ENCODE measurements around the gene AMFR. TPM values are rescaled to one million over a fixed set of nuclear protein-coding genes. Genes with fewer than 3 reads are reported as not detected.

The AMFR gene
- total and polyA plus RNA-seq, 10 of the 15 experiments (the other 5 are each of a cell fraction or from before 2014, with no cell fraction given): 8.2 to 67.6 (median 28.1) TPM

- Histone ChIP-seq H3K4me3 (no peak overlapping the region), H3K4me2 (ENCODE audit: control insufficient read depth, insufficient read depth) (no peak overlapping the region), H4K20me1 (ENCODE audit: control insufficient read depth, insufficient read depth) (no peaks in the 10 kb centered on the region), H3K79me2 (ENCODE audit: control insufficient read depth, insufficient read depth, low read length) (no peaks in the 10 kb centered on the region), H3K9me3 (replicated peaks; ENCODE audit: control insufficient read depth, insufficient read depth, low read length) (no peaks in the 10 kb centered on the region), H3K9ac (ENCODE audit: control insufficient read depth, insufficient read depth, low read length) (no peak overlapping the region), H2AFZ (ENCODE audit: control insufficient read depth, low read depth, low read length) (no peak overlapping the region), H3K27ac (ENCODE audit: control insufficient read depth, insufficient read depth) (no peak overlapping the region), H3K27me3 (replicated peaks in 1 of 2; ENCODE audit: control insufficient read depth in 2 of 2, insufficient read depth in 2 of 2, low read length in 1 of 2) (no peaks in the 10 kb centered on the region), H3K4me1 (ENCODE audit: control insufficient read depth, insufficient read depth, low read length) (no peaks in the 10 kb centered on the region), H3K36me3 (ENCODE audit: control insufficient read depth in 2 of 2, insufficient read depth in 2 of 2, low read length in 1 of 2) (peaks cover 9 to 31% of the 10 kb centered on the region in 2 experiments; a peak in 3 of 4 replicates)
- CTCF ChIA-PET: no interaction called here
- ATAC-seq: no peak
- no peak for TF ChIP-seq RUNX3 (IDR thresholded peaks at IDR 0.05; ENCODE audit: low read length)
- no peak for TF ChIP-seq RCOR1 (conservative IDR thresholded peaks at IDR 0.05; ENCODE audit: low read depth, low read length)
- no peak for TF ChIP-seq RFX5 (IDR thresholded peaks at IDR 0.05; ENCODE audit: low read depth, low read length)
- TF ChIP-seq FOS (IDR thresholded peaks at IDR 0.05; ENCODE audit: borderline replicate concordance, extremely low read depth, insufficient read length): no peak
- DNase-seq (ENCODE audit: low read depth, low spot score): no peak
- no peak for FAIRE-seq
- WGBS (ENCODE audit: insufficient coverage, insufficient replicate concordance, low lambda C conversion rate, missing lambda C conversion rate): 94% methylated on average over 6 of the region's 6 CpGs
- RAD21 ChIA-PET (ENCODE audit: unreplicated experiment): no interaction called here
- in situ Hi-C loops (cut with MboI): no loop called here
- BruUV-seq (replicated peaks): no TSS peak
- intact Hi-C loops (cut with micrococcal nuclease; ENCODE audit: unreplicated experiment): no loop called here
- SMC1A ChIA-PET (ENCODE audit: uncharacterized antibody, unreplicated experiment): no interaction called here
- POLR2A ChIA-PET: no interaction called here
Measured at GRCh38 chr16:56363181-56363716, 62.1 kb downstream of the AMFR start.

GRCh38 chr16:56362706-56363105, 62.6 kb downstream of the AMFR start:
- H3K9ac ChIP-seq (ENCODE audit: control insufficient read depth, insufficient read depth, low read length): no peak overlapping the region
- FAIRE-seq: no peak
- ChIA-PET RAD21 (ENCODE audit: unreplicated experiment) (no interaction called here), POLR2A (no interaction called here), SMC1A (ENCODE audit: uncharacterized antibody, unreplicated experiment) (no interaction called here), CTCF (no interaction called here)
- intact Hi-C loops (cut with micrococcal nuclease; ENCODE audit: unreplicated experiment) (no loop called here), in situ Hi-C loops (cut with MboI) (no loop called here)
- no peaks in the 10 kb centered on the region for H3K79me2 ChIP-seq (ENCODE audit: control insufficient read depth, insufficient read depth, low read length)
- no peak for ATAC-seq
- H4K20me1 ChIP-seq (ENCODE audit: control insufficient read depth, insufficient read depth): no peaks in the 10 kb centered on the region
- peaks cover 9 to 26% of the 10 kb centered on the region in 2 experiments; a peak in 3 of 4 replicates for H3K36me3 ChIP-seq (ENCODE audit: control insufficient read depth in 2 of 2, insufficient read depth in 2 of 2, low read length in 1 of 2)
- no peaks in the 10 kb centered on the region for H3K27me3 ChIP-seq (replicated peaks in 1 of 2; ENCODE audit: control insufficient read depth in 2 of 2, insufficient read depth in 2 of 2, low read length in 1 of 2)
- DNase-seq (ENCODE audit: low read depth, low spot score): no peak
- no peak overlapping the region for H3K4me3 ChIP-seq
- no peaks in the 10 kb centered on the region for H3K9me3 ChIP-seq (replicated peaks; ENCODE audit: control insufficient read depth, insufficient read depth, low read length)
- no peak overlapping the region for H3K4me2 ChIP-seq (ENCODE audit: control insufficient read depth, insufficient read depth)
- no peak overlapping the region for H3K27ac ChIP-seq (ENCODE audit: control insufficient read depth, insufficient read depth)
- H3K4me1 ChIP-seq (ENCODE audit: control insufficient read depth, insufficient read depth, low read length): peaks cover under 1% of the 10 kb centered on the region; the same call in 1 of the 2 replicates
- WGBS (ENCODE audit: insufficient coverage, insufficient replicate concordance, low lambda C conversion rate, missing lambda C conversion rate): 93% methylated on average over 17 of the region's 17 CpGs
- BruUV-seq (replicated peaks): no TSS peak
- H2AFZ ChIP-seq (ENCODE audit: control insufficient read depth, low read depth, low read length): no peak overlapping the region
- TF ChIP-seq MTA2 (IDR thresholded peaks at IDR 0.05; ENCODE audit: low read depth) (no peak), PRDM15 (CRISPR knock-in tag; IDR thresholded peaks at IDR 0.05) (no peak), MLLT1 (IDR thresholded peaks at IDR 0.05) (no peak), ZSCAN29 (IDR thresholded peaks at IDR 0.05) (no peak), NBN (IDR thresholded peaks at IDR 0.05) (no peak), MAX (IDR thresholded peaks at IDR 0.05; ENCODE audit: low read depth, low read length) (no peak), CBFB (IDR thresholded peaks at IDR 0.05; ENCODE audit: low read depth) (no peak), RELA (IDR thresholded peaks at IDR 0.05; ENCODE audit: borderline replicate concordance, partially characterized antibody) (no peak), KLF5 (IDR thresholded peaks at IDR 0.05; ENCODE audit: partially characterized antibody) (no peak), SPI1 (IDR thresholded peaks at IDR 0.05; ENCODE audit: borderline replicate concordance, insufficient read depth, low read depth, low read length) (no peak)

Measured in GM12878 (cell line).